H1 (cell line): Measurements from ENCODE around the gene TCF20. TPM values are rescaled to one million over a fixed set of nuclear protein-coding genes. Genes with fewer than 3 reads are reported as not detected.

ENCODE experiments used
- BRCA1 ChIP-seq: IDR thresholded peaks from 2 replicates; pipeline ENCODE4 v1.6.1; 2012; ENCODE audit warnings: low read depth, low read length, improper control_type of control experiment
- POLR2A ChIP-seq, 2 experiments: IDR thresholded peaks; 1 replicate in 1 of 2; 2 replicates in 1 of 2; pipeline ENCODE4 v1.6.1; 2011; ENCODE audit warnings: low read depth in 2 of 2, low read length in 2 of 2, mild to moderate bottlenecking in 2 of 2; ENCODE audit errors: control extremely low read depth in 1 of 2
- TBP ChIP-seq: IDR thresholded peaks from 2 replicates; pipeline ENCODE4 v1.6.1; 2011; ENCODE audit warnings: low read depth, low read length, improper control_type of control experiment
- polyA plus RNA-seq, 7 experiments: library from polyadenylated mRNA; depleted of rRNA in 3 of 7; stranded (reverse) in 5 of 7; unstranded in 2 of 7; fragments of >200 nt in 5 of 7; fragments of 200-250 nt in 2 of 7; gene quantifications; 1 replicate in 5 of 7; 2 replicates in 1 of 7; 4 replicates in 1 of 7; pipeline versions ENCODE4 v1.2.1 to v1.2.3, GENCODE V29; 2011 to 2013; ENCODE audit warnings: missing spikeins in 2 of 7, mixed read lengths in 2 of 7
- total RNA-seq: library from RNA; stranded (reverse); fragmentation: NEBNext Ultra II Directional; extraction: Animal tissue kit (Norgen Biotek cat#: 25700); gene quantifications from 2 replicates; pipeline ENCODE4 v1.2.1, GENCODE V29; 2021

TCF20 gene
- total and polyA plus RNA-seq, 2 of the 8 experiments (the other 6 are each of a cell fraction or from before 2014, with no cell fraction given), result 22.0 to 79.8 TPM

GRCh38 chr22:42309865-42310264 is 39.4 kb upstream of the TCF20 start (continued):
- no peak for TF ChIP-seq BRCA1
- no peak for TF ChIP-seq TBP
- TF ChIP-seq POLR2A (IDR thresholded peaks at IDR 0.05; ENCODE audit: control extremely low read depth in 1 of 2, low read depth in 2 of 2, low read length in 2 of 2), result no peak
- TF ChIP-seq, all 59 proteins: peak for 0
